Measurements from ENCODE around the gene TNNT1.

GRCh38 chr19:55188625-55189024 lies 39.6 kb upstream of the TNNT1 start:
- no peak for TF ChIP-seq CTCF (IDR thresholded peaks at IDR 0.05)
- 0 out of 2 replicates have a peak, but pooled peaks have one; percentile 42 for TF ChIP-seq POLR2AphosphoS5 (IDR thresholded peaks at IDR 0.05; ENCODE audit: low read depth, low read length)
